B cell (primary cell): ENCODE data around the gene RABL2B.

Experiments used
- EZH2 ChIP-seq: IDR thresholded peaks from 2 replicates; pipeline ENCODE4 v1.6.1; 2012; ENCODE audit warnings: borderline replicate concordance, low read depth, mild to moderate bottlenecking, moderate library complexity, low read length; ENCODE audit not compliant: insufficient read depth, poor library complexity, severe bottlenecking
- TF ChIP-seq, protein P1 (sequence below): fragments of 200-600 bp; IDR thresholded peaks from one replicate; pipeline ENCODE4 v1.8.0; 2022; ENCODE audit warnings: antibody characterized with exemption, mild to moderate bottlenecking

DNA sequence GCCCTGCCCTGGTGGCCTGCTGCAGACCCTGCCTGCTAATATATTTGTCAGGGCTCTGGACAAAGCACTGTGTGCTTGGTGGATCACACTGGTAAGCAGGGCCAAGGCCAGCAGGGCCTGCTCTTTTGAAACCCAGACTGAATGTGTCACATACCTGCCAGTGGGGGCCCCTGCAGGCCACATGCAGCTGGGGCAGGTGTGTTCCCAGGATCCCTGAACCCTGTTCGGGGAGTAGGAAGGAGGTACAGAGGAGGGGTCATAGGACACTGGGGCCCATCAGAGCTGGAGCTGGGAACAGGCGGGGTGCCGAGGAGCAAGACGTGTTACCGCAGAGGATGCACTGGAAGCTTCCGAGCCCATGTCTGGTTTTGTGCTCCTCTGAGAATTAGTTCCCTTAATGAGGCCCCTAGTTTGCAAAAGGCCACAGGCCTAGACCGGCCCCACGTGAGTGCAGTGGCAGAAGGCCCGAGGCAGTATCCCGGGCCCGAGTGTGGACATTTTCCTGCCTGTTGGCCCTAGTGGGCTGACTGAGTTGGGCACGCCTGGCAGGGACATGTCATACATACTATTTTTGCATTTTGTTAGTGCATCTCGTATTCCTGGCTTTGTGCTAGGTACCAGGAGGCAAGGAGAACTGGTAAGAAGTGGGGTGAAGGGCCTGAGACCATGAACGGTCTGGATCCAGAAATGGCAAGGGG is 56.6 kb downstream of the RABL2B start:
- TF ChIP-seq, protein P1, sequence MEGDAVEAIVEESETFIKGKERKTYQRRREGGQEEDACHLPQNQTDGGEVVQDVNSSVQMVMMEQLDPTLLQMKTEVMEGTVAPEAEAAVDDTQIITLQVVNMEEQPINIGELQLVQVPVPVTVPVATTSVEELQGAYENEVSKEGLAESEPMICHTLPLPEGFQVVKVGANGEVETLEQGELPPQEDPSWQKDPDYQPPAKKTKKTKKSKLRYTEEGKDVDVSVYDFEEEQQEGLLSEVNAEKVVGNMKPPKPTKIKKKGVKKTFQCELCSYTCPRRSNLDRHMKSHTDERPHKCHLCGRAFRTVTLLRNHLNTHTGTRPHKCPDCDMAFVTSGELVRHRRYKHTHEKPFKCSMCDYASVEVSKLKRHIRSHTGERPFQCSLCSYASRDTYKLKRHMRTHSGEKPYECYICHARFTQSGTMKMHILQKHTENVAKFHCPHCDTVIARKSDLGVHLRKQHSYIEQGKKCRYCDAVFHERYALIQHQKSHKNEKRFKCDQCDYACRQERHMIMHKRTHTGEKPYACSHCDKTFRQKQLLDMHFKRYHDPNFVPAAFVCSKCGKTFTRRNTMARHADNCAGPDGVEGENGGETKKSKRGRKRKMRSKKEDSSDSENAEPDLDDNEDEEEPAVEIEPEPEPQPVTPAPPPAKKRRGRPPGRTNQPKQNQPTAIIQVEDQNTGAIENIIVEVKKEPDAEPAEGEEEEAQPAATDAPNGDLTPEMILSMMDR, result no peak
- TF ChIP-seq EZH2, result no peak
